ENCODE measurements around the gene RNF167. TPM values are rescaled to one million over a fixed set of nuclear protein-coding genes. Genes with fewer than 3 reads are reported as not detected.

Gene RNF167
- total and polyA plus RNA-seq, 2 donors from 2014 or later: 95.0 to 188 TPM

DNA sequence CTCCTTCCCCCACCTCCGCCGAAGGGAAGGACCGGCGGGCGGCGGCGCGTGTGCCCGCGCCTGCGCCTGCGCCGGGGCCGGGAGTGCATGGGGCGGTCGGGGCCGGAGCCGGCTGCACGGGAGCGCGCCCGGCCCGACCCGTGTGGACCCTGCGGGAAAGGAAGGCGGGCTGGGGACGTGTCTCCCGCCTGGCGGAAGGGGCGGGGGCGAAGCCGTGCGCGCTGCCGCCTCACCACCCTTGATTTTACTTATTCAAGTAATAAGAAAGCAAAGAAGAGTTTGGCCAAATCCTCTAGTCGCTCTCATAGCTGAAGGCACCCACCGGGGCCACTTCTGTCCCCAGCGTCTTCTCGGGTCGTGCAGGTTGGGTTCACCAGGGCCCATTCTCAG lies 8.9 kb downstream of the RNF167 start:
- peak overlapping the region; percentile 68 to 95 (median 85) for H3K4me3 ChIP-seq (ENCODE audit: low read length in 3 of 3)
- peak overlapping the region; percentile 97 to 98 for H3K27ac ChIP-seq (ENCODE audit: low read depth in 2 of 2, low read length in 2 of 2)
- peak overlapping the region; percentile 51 to 79 (median 66) for H3K9ac ChIP-seq (ENCODE audit: low read length in 3 of 3)
- peaks cover 0 to 29% (median 14%) of the 10 kb centered on the region in 3 donors for H3K4me1 ChIP-seq (ENCODE audit: control insufficient read depth in 2 of 3, insufficient read depth in 2 of 3, low read depth in 1 of 3, low read length in 3 of 3)
- TF ChIP-seq, protein P1, sequence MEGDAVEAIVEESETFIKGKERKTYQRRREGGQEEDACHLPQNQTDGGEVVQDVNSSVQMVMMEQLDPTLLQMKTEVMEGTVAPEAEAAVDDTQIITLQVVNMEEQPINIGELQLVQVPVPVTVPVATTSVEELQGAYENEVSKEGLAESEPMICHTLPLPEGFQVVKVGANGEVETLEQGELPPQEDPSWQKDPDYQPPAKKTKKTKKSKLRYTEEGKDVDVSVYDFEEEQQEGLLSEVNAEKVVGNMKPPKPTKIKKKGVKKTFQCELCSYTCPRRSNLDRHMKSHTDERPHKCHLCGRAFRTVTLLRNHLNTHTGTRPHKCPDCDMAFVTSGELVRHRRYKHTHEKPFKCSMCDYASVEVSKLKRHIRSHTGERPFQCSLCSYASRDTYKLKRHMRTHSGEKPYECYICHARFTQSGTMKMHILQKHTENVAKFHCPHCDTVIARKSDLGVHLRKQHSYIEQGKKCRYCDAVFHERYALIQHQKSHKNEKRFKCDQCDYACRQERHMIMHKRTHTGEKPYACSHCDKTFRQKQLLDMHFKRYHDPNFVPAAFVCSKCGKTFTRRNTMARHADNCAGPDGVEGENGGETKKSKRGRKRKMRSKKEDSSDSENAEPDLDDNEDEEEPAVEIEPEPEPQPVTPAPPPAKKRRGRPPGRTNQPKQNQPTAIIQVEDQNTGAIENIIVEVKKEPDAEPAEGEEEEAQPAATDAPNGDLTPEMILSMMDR (IDR thresholded peaks at IDR 0.05; ENCODE audit: borderline replicate concordance, extremely low read depth, insufficient read depth): no peak
- H3K9me3 ChIP-seq (ENCODE audit: control insufficient read depth in 2 of 3, insufficient read depth in 1 of 3, low read length in 3 of 3): no peaks in the 10 kb centered on the region
- peak; percentile 89 to 97 (median 94) for DNase-seq
- intact Hi-C loops (cut with DNase I): no loop called here
- no peaks in the 10 kb centered on the region for H3K27me3 ChIP-seq (ENCODE audit: control insufficient read depth, insufficient read depth, low read length)
- no peak for FAIRE-seq
- peaks cover 6 to 17% (median 9%) of the 10 kb centered on the region in 3 donors for H3K36me3 ChIP-seq (ENCODE audit: control insufficient read depth in 2 of 3, insufficient read depth in 3 of 3, low read length in 3 of 3)

DNA sequence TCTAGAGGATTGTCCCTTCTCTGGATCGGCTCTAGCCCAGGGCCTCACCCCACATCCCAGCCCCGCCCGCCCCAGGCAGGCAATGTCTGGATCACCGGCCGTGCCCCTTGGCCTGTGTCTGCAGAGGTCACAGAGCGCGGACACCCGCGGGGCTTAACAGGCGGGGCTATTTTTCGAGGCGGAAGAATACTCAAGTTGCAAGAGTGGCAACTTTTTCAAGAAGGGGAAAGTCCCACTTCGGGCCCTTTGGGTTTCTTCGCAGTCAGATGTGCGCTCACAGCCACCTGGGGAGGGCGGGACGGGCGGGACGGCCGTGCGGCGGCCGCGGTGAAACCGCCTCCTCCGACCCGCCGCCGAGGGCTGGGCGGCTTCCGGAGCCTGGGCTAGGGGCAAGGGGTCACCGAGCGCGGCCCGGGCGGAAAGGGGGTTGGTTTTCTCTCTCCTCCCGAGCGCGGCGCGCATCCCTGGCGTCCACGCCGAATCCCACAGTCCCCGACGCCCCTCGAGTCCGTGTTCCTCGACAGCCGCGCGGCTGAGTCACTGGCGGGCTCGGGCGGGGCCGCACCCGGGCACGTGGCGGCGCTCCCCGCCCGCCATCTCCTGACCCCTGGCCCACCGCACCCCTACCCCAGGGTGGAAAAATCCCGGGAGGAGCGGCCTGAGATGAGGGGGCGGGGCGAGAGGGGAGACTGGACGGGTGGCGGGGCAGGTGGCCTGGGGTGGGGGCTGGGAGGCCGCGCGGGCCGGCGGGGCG lies 9.4 kb downstream of the RNF167 start:
- intact Hi-C loops (cut with DNase I): no loop called here
- H3K4me3 ChIP-seq (ENCODE audit: low read length in 3 of 3): peak overlapping the region; percentile 68 to 95 (median 85)
- no peaks in the 10 kb centered on the region for H3K27me3 ChIP-seq (ENCODE audit: control insufficient read depth, insufficient read depth, low read length)
- peak overlapping the region; percentile 97 to 98 for H3K27ac ChIP-seq (ENCODE audit: low read depth in 2 of 2, low read length in 2 of 2)
- peak; percentile 58 to 91 (median 78) for DNase-seq
- H3K9ac ChIP-seq (ENCODE audit: low read length in 3 of 3): peak overlapping the region; percentile 30 to 79 (median 51)
- FAIRE-seq: no peak
- peaks cover 6 to 12% (median 7%) of the 10 kb centered on the region in 3 donors for H3K36me3 ChIP-seq (ENCODE audit: control insufficient read depth in 2 of 3, insufficient read depth in 3 of 3, low read length in 3 of 3)
- TF ChIP-seq, protein P1 (IDR thresholded peaks at IDR 0.05; ENCODE audit: borderline replicate concordance, extremely low read depth, insufficient read depth): no peak
- H3K4me1 ChIP-seq (ENCODE audit: control insufficient read depth in 2 of 3, insufficient read depth in 2 of 3, low read depth in 1 of 3, low read length in 3 of 3): peaks cover 0 to 29% (median 14%) of the 10 kb centered on the region in 3 donors
- no peaks in the 10 kb centered on the region for H3K9me3 ChIP-seq (ENCODE audit: control insufficient read depth in 2 of 3, insufficient read depth in 1 of 3, low read length in 3 of 3)

DNA sequence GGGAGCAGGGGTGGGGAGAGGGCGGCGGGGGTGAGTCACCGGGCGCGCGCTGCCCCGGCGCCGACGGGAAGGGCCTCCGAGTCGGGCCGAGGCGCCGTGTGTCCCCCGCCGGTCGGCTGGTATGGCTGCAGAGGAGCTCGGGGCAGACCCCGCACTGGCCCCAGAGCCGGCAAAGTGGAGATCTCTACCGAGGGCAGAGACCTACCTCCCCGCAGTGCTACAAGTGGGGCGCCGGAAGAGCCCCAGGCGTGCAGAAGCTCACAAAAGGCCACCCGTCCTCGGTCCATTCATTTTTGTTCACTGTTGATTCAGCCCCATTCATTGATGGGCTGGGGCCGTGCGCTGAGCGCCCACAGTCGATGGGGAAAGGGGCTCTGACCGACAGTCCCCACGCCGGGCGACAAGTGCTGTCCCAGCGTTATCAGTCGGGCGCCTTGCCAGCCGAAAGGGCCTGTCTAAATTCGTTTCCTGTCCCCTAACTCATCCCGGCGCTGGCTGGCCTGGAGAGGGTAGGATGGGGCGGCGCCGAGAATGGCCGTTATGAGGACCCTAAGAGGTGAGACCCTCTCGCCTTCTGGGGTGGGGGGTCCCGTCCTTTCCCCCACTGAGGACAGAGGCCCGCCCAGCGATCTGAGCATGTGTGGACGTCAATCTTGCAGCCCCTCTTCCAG lies 10.1 kb downstream of the RNF167 start:
- Histone ChIP-seq H3K9me3 (ENCODE audit: control insufficient read depth in 2 of 3, insufficient read depth in 1 of 3, low read length in 3 of 3) (no peaks in the 10 kb centered on the region), H3K36me3 (ENCODE audit: control insufficient read depth in 2 of 3, insufficient read depth in 3 of 3, low read length in 3 of 3) (peaks cover 3 to 8% (median 5%) of the 10 kb centered on the region in 3 donors), H3K9ac (ENCODE audit: low read length in 3 of 3) (peak overlapping the region in 2 of 3 donors; percentile 77 to 80), H3K4me3 (ENCODE audit: low read length in 3 of 3) (peak overlapping the region; percentile 12 to 64 (median 62)), H3K27ac (ENCODE audit: low read depth in 2 of 2, low read length in 2 of 2) (peak overlapping the region; percentile 91 to 97), H3K4me1 (ENCODE audit: control insufficient read depth in 2 of 3, insufficient read depth in 2 of 3, low read depth in 1 of 3, low read length in 3 of 3) (peaks cover 0 to 24% (median 14%) of the 10 kb centered on the region in 3 donors), H3K27me3 (ENCODE audit: control insufficient read depth, insufficient read depth, low read length) (no peaks in the 10 kb centered on the region)
- FAIRE-seq: no peak
- peak in 3 of 5 donors; percentile 78 to 92 (median 79) for DNase-seq
- intact Hi-C loops (cut with DNase I): no loop called here
- TF ChIP-seq, protein P1 (IDR thresholded peaks at IDR 0.05; ENCODE audit: borderline replicate concordance, extremely low read depth, insufficient read depth): no peak

Data from kidney (tissue), 14 donors.